CD14-positive monocyte (primary cell): ENCODE data around the gene ATF7IP2. TPM values are rescaled to one million over a fixed set of nuclear protein-coding genes. Genes with fewer than 3 reads are reported as not detected.

Experiments
- DNase-seq, 3 donors: peaks; one replicate each; pipeline ENCODE4 v3.0.0-alpha.2; 2011 to 2022
- H2AFZ ChIP-seq: 2 replicates; pipeline ENCODE4 v1.6.0; 2012; ENCODE audit warnings: mild to moderate bottlenecking, low read depth, low read length, inconsistent platforms; ENCODE audit not compliant: insufficient read depth, poor library complexity, severe bottlenecking
- H3K27ac ChIP-seq, 2 donors: 1 replicate in 1 of 2; 2 replicates in 1 of 2; pipeline ENCODE4 v1.5.1; 2012 to 2013; ENCODE audit warnings: low read length in 2 of 2, control low read depth in 1 of 2, inconsistent platforms in 1 of 2, low read depth in 1 of 2, mild to moderate bottlenecking in 1 of 2
- H3K27me3 ChIP-seq, 2 donors: one replicate each; pipeline versions ENCODE4 v1.6.0 to v1.6.1; 2011 to 2013; ENCODE audit warnings: low read length in 2 of 2; ENCODE audit not compliant: control insufficient read depth in 2 of 2, insufficient read depth in 2 of 2
- H3K36me3 ChIP-seq, 2 donors: replicated peaks in 1 of 2; 1 replicate in 1 of 2; 2 replicates in 1 of 2; pipeline versions ENCODE4 v1.5.1 to v1.6.1; 2012 to 2013; ENCODE audit warnings: low read length in 2 of 2, control low read depth in 1 of 2, inconsistent platforms in 1 of 2, mild to moderate bottlenecking in 1 of 2; ENCODE audit not compliant: insufficient read depth in 2 of 2, control insufficient read depth in 1 of 2
- H3K4me1 ChIP-seq, 2 donors: 1 replicate in 1 of 2; 2 replicates in 1 of 2; pipeline versions ENCODE4 v1.5.1 to v1.6.1; 2012 to 2013; ENCODE audit warnings: low read length in 2 of 2, control low read depth in 1 of 2, inconsistent platforms in 1 of 2, mild to moderate bottlenecking in 1 of 2, moderate library complexity in 1 of 2; ENCODE audit not compliant: insufficient read depth in 2 of 2, control insufficient read depth in 1 of 2
- H3K4me2 ChIP-seq: replicated peaks from 2 replicates; pipeline ENCODE3; 2012; ENCODE audit warnings: low read length, moderate library complexity, mild to moderate bottlenecking; ENCODE audit not compliant: poor library complexity, severe bottlenecking; ENCODE audit errors: extremely low read depth
- H3K4me3 ChIP-seq, 3 experiments: fragments of 200-600 bp in 1 of 3; sonication (generic) in 1 of 3; replicated peaks in 1 of 3; 1 replicate in 2 of 3; 2 replicates in 1 of 3; pipeline ENCODE4 v1.5.1; 2011 to 2013; ENCODE audit warnings: low read length in 3 of 3, mild to moderate bottlenecking in 3 of 3, control low read depth in 2 of 3, low read depth in 2 of 3, inconsistent platforms in 1 of 3, moderate library complexity in 1 of 3
- H3K79me2 ChIP-seq: 2 replicates; pipeline ENCODE4 v1.6.0; 2012; ENCODE audit warnings: mild to moderate bottlenecking, control low read depth, inconsistent platforms, low read length, moderate library complexity; ENCODE audit not compliant: insufficient read depth
- H3K9ac ChIP-seq: 2 replicates; pipeline ENCODE4 v1.6.0; 2017; ENCODE audit warnings: low read length, mild to moderate bottlenecking; ENCODE audit not compliant: insufficient read depth, poor library complexity, severe bottlenecking
- H3K9me3 ChIP-seq, 2 donors: replicated peaks in 1 of 2; 1 replicate in 1 of 2; 2 replicates in 1 of 2; pipeline versions ENCODE4 v1.5.1 to v1.6.1; 2012 to 2013; ENCODE audit warnings: low read length in 2 of 2, control low read depth in 1 of 2; ENCODE audit not compliant: control insufficient read depth in 1 of 2, insufficient read depth in 1 of 2
- H4K20me1 ChIP-seq: 2 replicates; pipeline ENCODE4 v1.6.0; 2012; ENCODE audit warnings: mild to moderate bottlenecking, low read length, control low read depth, moderate library complexity; ENCODE audit not compliant: insufficient read depth
- H3K27ac Mint-ChIP-seq, 7 donors: one replicate each; pipeline ENCODE4 v1.8.0; 2020; ENCODE audit warnings: mild to moderate bottlenecking in 7 of 7, mixed read lengths in 7 of 7, moderate library complexity in 6 of 7, inconsistent platforms in 2 of 7
- H3K27me3 Mint-ChIP-seq, 3 donors: one replicate each; pipeline ENCODE4 v1.8.0; 2021 to 2022; ENCODE audit warnings: low read depth in 3 of 3, mild to moderate bottlenecking in 3 of 3, mixed read lengths in 3 of 3, moderate library complexity in 3 of 3, inconsistent platforms in 1 of 3
- H3K36me3 Mint-ChIP-seq, 2 donors: one replicate each; pipeline ENCODE4 v1.8.0; 2020; ENCODE audit warnings: mixed read lengths in 2 of 2, inconsistent platforms in 1 of 2, mild to moderate bottlenecking in 1 of 2
- H3K4me1 Mint-ChIP-seq: one replicate; pipeline ENCODE4 v1.8.0; 2020; ENCODE audit warnings: mild to moderate bottlenecking, mixed read lengths
- H3K4me3 Mint-ChIP-seq, 2 donors: one replicate each; pipeline ENCODE4 v1.8.0; 2020; ENCODE audit warnings: mild to moderate bottlenecking in 2 of 2, mixed read lengths in 2 of 2, moderate library complexity in 1 of 2
- H3K9me3 Mint-ChIP-seq, 7 donors: one replicate each; pipeline ENCODE4 v1.8.0; 2020 to 2022; ENCODE audit warnings: mixed read lengths in 7 of 7, mild to moderate bottlenecking in 6 of 7, moderate library complexity in 6 of 7, inconsistent platforms in 2 of 7
- WGBS: methylation state at CpG from one replicate; pipeline ENCODE4 v1.1.5; 2013; ENCODE audit warnings: missing lambda C conversion rate; ENCODE audit not compliant: insufficient coverage; 5-methylcytosine and 5-hydroxymethylcytosine counted together
- intact Hi-C, 2 donors: fragments of 100-400 bp; cut with micrococcal nuclease; formaldehyde crosslinking; loops; one replicate each; pipeline versions ENCODE4 v1.15.0 to v1.15.1; 2023
- polyA plus RNA-seq, 3 donors: library from polyadenylated mRNA; depleted of rRNA in 1 of 3; unstranded in 2 of 3; stranded (reverse) in 1 of 3; fragments of 300-500 nt in 2 of 3; fragments of >200 nt in 1 of 3; fragmentation: Illumina TruSeq in 2 of 3; gene quantifications; 1 replicate in 2 of 3; 2 replicates in 1 of 3; pipeline ENCODE4 v1.2.3, GENCODE V29; 2012 to 2021
- TF ChIP-seq, protein P1 (sequence below): fragments of 200-600 bp; IDR thresholded peaks from one replicate; pipeline ENCODE4 v1.8.0; 2022; ENCODE audit warnings: antibody characterized with exemption, mild to moderate bottlenecking

Gene ATF7IP2
- polyA plus RNA-seq, 3 donors = 8.7 to 36.4 (median 11.9) TPM

GRCh38 chr16:10480151-10480550, 94.3 kb downstream of the ATF7IP2 start:
- no peak overlapping the region for H3K4me2 ChIP-seq
- 92% methylated on average over 2 of the region's 2 CpGs for WGBS
- H3K79me2 ChIP-seq = no peaks in the 10 kb centered on the region
- Mint-ChIP-seq H3K4me3 (no peak overlapping the region), H3K27me3 (no peaks in the 10 kb centered on the region), H3K36me3 (peaks cover 13 to 20% of the 10 kb centered on the region in 2 donors), H3K9me3 (peaks cover 12 to 27% (median 20%) of the 10 kb centered on the region in 7 donors), H3K27ac (peak overlapping the region in 1 of 7 donors; percentile 17), H3K4me1 (no peaks in the 10 kb centered on the region)
- no peaks in the 10 kb centered on the region for H3K4me1 ChIP-seq
- intact Hi-C loops = no loop called here
- no peaks in the 10 kb centered on the region for H4K20me1 ChIP-seq
- peaks cover 8 to 12% of the 10 kb centered on the region in 2 donors for H3K9me3 ChIP-seq
- H3K36me3 ChIP-seq = peaks cover 0 to 8% of the 10 kb centered on the region in 2 donors
- H3K27me3 ChIP-seq = no peaks in the 10 kb centered on the region
- no peak overlapping the region for H3K27ac ChIP-seq
- H2AFZ ChIP-seq = no peak overlapping the region
- no peak for DNase-seq
- H3K4me3 ChIP-seq = no peak overlapping the region
- H3K9ac ChIP-seq = no peak overlapping the region
- TF ChIP-seq, protein P1, sequence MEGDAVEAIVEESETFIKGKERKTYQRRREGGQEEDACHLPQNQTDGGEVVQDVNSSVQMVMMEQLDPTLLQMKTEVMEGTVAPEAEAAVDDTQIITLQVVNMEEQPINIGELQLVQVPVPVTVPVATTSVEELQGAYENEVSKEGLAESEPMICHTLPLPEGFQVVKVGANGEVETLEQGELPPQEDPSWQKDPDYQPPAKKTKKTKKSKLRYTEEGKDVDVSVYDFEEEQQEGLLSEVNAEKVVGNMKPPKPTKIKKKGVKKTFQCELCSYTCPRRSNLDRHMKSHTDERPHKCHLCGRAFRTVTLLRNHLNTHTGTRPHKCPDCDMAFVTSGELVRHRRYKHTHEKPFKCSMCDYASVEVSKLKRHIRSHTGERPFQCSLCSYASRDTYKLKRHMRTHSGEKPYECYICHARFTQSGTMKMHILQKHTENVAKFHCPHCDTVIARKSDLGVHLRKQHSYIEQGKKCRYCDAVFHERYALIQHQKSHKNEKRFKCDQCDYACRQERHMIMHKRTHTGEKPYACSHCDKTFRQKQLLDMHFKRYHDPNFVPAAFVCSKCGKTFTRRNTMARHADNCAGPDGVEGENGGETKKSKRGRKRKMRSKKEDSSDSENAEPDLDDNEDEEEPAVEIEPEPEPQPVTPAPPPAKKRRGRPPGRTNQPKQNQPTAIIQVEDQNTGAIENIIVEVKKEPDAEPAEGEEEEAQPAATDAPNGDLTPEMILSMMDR = no peak

GRCh38 chr16:10485159-10485558, 99.3 kb downstream of the ATF7IP2 start:
- intact Hi-C loops = no loop called here
- Histone ChIP-seq H3K4me1 (no peaks in the 10 kb centered on the region), H2AFZ (no peak overlapping the region), H3K36me3 (peaks cover 0 to 7% of the 10 kb centered on the region in 2 donors), H4K20me1 (no peaks in the 10 kb centered on the region), H3K9me3 (peaks cover 32 to 34% of the 10 kb centered on the region in 2 donors), H3K27me3 (no peaks in the 10 kb centered on the region), H3K4me2 (no peak overlapping the region), H3K27ac (no peak overlapping the region), H3K79me2 (no peaks in the 10 kb centered on the region), H3K9ac (no peak overlapping the region), H3K4me3 (no peak overlapping the region)
- peaks cover 7 to 12% of the 10 kb centered on the region in 2 donors for H3K36me3 Mint-ChIP-seq
- no peak overlapping the region for H3K27ac Mint-ChIP-seq
- H3K27me3 Mint-ChIP-seq = no peaks in the 10 kb centered on the region
- no peaks in the 10 kb centered on the region for H3K4me1 Mint-ChIP-seq
- TF ChIP-seq, protein P1 = no peak
- DNase-seq = no peak
- peaks cover 25 to 49% (median 36%) of the 10 kb centered on the region in 7 donors for H3K9me3 Mint-ChIP-seq
- no peak overlapping the region for H3K4me3 Mint-ChIP-seq
- WGBS = 96% methylated on average over 3 of the region's 4 CpGs
